Measurements from ENCODE around the gene VSX1.

DNA sequence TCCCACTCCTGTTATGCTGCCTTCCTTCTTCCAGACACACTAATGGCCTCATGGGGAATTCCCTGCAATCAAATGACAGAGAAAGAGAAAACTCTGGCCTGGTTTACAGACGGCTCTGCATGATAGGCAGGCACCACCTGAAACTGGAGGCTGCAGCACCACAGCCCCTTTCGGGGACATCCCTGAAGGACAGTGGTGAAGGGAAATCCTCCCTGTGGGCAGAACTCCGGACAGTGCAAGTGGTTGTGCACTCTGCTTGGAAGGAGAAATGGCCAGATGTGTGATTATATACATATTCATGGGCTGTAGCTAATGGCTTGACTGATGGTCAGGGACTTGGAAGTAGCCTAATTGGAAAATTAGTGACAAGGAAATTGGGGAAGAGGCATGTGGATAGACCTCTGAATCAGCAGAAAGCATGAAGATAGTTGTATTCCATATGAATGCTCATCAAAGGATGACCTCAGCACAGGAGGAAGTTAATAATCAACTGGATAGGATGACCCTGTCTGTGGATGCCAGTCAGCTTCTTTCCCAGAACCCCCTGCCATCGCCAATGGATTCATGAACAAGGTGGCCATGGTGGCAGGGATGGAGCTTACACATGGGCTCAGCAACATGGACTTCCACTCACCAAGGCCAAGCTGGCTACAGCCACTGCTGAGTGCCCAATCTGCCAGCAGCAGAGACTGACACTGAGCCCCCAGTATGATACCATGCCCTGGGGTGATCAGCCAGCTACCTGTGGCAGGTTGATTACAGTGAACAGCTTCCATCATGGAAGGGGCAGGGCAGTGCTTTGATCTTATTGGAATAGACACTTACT lies 44.5 kb upstream of the VSX1 start:
- no peak for TF ChIP-seq POLR2A (IDR thresholded peaks at IDR 0.05)
- TF ChIP-seq POLR2AphosphoS5 (IDR thresholded peaks at IDR 0.05) = no peak

All from gastroesophageal sphincter (tissue), 2 donors.